NCI-H345 treated with DMSO at 0.1 percent for 48 hours (cell line): ENCODE results near the gene IFNGR1.
"Not testable (repeated sequence)": the region's sequence is repeated elsewhere in the genome, so short reads cannot be mapped to it uniquely, and the experiment has no call there.

Experiments used
- DNase-seq: peaks from one replicate; lab custom pipeline; 2025; ENCODE audit not compliant: unreplicated experiment; lab: John Stamatoyannopoulos, UW

The IFNGR1 gene

DNA sequence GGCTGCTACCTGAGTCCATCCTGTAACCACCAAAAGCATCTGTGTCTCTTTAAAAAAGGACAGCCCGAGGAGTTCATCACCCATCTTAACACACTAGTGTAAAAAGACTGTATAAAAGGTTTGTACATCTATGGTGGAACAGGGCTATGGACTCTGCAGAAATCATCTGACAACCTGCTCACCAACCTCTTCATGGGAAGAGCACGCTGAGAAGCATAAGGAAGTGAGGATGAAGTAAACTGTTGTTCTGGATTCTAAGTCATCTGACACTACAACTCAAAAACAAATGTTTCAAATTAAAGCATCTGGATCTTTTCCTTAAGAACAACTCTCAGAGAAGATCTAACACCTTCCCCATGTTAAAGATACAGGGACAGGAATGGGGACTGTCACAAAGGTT, 5.4 kb downstream of the IFNGR1 start:
- DNase-seq: no peak

DNA sequence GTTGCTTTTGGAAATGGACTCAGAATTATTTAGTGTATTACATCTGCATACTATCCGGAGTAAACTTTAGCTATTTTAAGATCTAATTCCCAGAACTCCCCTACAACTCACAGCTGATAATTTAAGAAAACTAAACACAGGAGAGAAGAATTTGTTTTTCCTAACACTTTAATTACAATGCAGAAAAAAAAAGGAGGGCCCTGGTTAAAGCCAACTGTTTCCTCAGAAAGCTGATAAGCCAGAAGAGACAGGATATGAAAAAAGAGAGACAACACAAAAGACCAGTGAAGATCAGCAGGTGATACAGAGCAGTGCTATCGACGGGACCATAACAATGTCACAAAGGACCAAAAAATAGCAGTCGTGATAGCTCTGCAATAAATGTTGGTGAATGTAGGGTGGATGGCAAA, 5.8 kb downstream of the IFNGR1 start:
- DNase-seq: no peak

DNA sequence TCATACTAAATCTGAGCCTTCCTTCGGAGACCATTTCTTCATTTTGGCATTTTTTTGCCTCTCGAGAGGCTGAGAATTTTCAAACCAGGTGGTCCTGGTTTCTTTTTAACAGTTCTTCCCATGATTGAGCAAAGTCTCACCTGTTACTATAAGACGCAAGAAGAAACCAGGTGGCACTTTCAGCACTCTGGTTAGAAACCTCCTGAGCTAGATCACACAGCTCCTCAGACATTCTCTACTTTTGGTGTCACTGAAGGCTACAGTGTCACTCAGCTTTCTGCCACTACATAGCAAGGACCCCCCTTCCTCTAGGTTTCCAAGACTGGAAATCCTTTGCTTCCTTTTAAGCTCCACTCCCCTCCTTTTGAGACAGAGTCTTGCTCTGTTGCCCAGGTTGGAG, 7.3 kb downstream of the IFNGR1 start:
- no peak for DNase-seq

GRCh38 chr6:137210903-137211302, 8.3 kb downstream of the IFNGR1 start:
- no peak for DNase-seq

- DNase-seq: no peak
These were observed 10.9 kb downstream of the IFNGR1 start for GRCh38 chr6:137208279-137208678.

DNA sequence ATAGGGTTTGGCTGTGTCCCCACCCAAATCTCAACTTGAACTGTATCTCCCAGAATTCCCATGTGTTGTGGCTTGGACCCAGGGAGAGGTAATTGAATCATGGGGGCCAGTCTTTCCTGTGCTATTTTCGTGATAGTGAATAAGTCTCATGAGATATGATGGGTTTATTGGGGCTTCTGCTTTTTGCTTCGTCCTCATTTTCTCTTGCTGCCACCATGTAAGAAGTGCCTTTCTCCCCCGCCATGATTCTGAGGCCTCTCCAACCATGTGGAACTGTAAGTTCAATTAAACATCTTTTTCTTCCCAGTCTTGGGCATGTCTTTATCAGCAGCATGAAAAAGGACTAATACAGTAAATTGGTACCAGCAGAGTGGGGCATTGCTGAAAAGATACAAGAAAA, 11.7 kb downstream of the IFNGR1 start:
- not testable (repeated sequence) for DNase-seq

GRCh38 chr6:137206577-137206976, 12.6 kb downstream of the IFNGR1 start:
- no peak for DNase-seq

DNA sequence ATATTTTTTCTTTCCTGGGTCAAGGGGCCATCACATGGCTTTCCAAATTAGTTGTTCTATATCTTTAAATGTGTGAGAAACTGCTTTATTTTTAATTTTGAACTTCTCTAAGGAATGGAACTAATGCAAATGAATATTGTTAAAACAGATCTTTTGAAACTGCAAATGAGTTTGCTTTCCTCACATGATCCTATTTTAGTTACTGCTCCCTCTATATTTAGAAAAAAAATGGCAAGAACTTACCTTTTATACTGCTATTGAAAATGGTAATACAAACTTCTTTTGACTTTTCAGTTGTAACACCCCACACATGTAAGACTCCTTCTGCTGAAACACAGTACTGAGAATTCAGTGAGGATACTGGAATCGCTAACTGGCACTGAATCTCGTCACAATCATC, 15.9 kb downstream of the IFNGR1 start:
- no peak for DNase-seq

DNA sequence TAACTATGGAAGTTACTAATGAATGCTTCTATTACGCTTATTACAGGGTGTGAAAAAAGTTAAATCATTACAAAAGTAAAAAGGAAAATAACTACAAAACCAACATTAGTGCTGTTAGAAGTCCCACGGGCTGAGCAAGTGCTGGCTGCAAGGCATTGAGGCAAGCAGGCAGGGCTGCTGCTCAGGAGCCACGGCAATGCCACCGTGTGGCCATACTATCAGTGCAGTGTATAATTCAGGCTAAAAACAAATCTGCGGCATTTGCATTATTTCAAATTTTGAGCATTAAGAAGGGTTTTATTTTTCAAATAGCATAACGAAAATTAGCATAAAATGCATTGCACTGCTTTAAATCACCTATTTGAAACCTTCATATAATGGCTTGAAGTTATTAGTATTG, 17.1 kb downstream of the IFNGR1 start:
- no peak for DNase-seq

GRCh38 chr6:137201006-137201405, 18.2 kb downstream of the IFNGR1 start:
- DNase-seq: no peak

GRCh38 chr6:137200288-137200687, 18.9 kb downstream of the IFNGR1 start:
- no peak for DNase-seq

GRCh38 chr6:137197684-137198645, 21.2 kb downstream of the IFNGR1 start:
- no peak for DNase-seq

GRCh38 chr6:137193256-137194070, 25.7 kb downstream of the IFNGR1 start:
- DNase-seq: no peak

DNA sequence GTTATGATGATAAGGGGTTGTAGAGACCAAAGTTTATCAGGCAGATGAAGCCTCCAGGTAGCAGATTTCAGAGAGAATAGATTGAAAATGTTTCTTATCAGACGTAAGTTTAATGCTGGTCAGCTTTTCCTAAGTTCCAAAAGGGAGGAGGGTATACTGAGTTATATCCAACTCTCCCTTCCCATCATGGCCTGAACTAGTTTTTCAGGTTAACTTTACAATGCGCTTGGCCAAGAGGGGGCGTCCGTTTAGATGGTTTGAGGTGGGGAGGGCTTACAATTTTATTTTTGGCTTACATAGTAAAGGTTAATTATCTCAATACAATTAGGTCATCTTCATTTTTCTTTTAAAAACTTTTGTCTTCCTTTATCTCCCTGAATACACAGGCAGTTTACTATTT, 26.4 kb downstream of the IFNGR1 start:
- no peak for DNase-seq

- no peak for DNase-seq
These were observed 27.5 kb downstream of the IFNGR1 start for GRCh38 chr6:137191670-137192069.

GRCh38 chr6:137191236-137191635, 27.9 kb downstream of the IFNGR1 start:
- no peak for DNase-seq

DNA sequence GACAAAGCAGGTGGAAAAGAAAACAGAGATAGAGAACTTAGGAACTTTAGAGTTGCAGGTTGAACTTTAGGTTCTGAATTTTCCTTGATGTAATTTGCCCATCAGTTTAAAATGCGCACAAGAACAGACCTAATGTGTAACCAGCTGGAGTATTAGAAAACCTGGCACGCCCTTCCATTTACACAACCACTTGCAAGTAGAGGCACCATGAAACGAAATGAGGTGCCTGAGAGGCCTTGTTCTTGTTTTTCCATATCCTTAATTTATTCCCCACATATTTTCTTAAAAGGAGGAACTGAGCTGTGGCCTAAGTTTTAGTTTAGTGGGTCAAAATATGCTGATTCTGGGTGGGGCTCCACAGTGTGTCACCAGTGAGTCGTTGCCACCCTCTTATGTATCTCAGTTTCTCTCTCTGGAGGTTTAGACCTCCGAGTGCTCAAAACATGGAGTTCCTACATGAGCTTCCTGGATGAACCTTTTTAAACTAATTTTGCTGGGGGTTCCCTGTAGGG, 28.5 kb downstream of the IFNGR1 start:
- no peak for DNase-seq

GRCh38 chr6:137188855-137189254, 30.3 kb downstream of the IFNGR1 start:
- no peak for DNase-seq

GRCh38 chr6:137185290-137185689, 33.9 kb downstream of the IFNGR1 start:
- DNase-seq: no peak

DNA sequence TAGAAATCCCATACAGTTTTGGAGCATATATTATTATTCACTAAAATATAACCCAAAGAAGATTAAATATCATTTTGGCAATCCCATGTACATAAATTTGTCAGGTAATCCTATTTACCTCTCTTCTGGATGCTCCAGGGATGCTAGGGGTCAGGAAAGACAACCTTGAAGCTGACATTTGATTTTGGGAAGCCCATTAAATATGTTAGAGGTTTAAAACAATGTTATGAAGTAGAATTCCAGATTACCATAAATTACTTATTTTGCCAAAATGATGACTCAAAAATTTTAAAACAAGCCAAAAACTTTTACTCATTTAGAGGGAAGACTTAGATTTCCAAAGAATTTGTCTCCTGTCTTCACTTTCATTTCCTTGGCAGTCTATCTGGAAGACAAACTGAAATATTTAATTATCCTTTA, 36.5 kb downstream of the IFNGR1 start:
- DNase-seq: no peak

DNA sequence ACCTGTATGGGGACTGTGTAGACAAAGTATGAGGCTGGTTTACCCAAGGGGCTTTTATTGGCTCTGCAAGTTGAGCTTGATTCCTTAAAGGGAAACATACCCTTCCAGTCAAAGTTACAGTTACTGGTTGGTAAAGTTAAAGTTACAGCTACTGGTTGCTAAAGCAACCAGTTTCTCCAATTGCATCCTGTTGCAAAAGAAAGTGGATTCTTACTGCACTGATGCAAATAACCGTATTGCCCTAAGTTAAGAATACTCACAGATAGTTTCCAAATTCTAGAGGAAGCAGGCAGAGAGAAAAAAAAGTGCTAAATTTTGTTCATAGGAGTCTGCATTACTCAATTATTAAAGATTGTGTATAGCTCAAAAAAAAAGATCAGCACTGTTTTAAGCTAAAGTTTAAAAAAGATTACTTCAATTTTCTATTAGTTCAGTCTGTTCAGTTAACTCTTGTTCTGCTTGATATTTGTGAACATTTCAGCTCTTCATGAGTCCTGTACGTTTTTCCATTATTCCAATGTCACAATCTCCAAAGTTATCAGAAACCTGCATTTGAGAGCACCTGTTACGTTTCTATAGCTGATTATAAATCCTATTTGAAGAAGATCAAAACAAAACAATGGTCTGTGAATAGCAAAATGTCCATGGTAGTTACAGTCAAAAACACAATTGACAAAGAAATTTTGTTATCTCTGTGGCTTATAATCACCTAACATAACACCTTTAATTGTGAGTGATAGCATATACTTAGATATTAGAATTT, 37.1 kb downstream of the IFNGR1 start:
- DNase-seq: no peak
